ENCODE measurements around the gene SNX24.

The SNX24 gene

DNA sequence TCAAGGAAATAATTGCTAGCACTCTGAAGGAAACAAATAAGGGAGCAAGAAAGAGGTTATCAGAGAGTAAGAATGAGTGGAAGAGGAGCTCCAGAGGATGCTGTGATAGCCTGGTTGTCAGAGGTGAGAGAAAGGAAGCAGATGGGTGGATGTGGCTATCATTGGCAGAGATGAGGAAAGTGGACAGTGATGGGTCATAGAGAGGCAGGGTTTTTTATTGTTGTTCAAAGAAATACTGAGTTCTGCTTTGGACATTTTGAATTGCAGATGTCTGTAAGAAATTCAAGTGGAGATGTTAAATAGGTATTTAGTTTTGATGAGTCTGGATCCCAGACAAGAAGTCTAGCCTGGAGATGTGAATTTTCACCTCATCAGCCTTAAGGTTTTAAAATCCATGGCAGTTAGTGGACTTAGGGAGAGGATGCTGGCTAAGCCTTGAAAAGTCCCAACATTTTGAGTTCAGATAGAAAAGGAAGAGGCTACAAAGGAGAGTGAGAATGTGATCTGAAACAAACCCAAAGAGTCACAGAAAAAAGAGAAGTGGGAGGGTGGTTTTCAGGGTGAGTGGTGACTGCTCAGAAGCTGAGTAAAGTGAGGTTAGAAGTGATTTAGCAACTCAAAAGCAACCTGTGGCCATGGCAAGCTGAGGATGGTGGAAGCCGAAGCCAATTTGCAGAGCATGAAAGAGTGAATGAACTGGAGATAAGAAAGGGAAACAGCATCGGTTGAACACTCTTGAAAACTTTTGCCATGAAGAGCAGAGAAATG is 140.7 kb downstream of the SNX24 start:
- DNase-seq (ENCODE audit: extremely low spot score, insufficient read length, low read depth) = peak; percentile 25
- peak; percentile 99 for FAIRE-seq

DNA sequence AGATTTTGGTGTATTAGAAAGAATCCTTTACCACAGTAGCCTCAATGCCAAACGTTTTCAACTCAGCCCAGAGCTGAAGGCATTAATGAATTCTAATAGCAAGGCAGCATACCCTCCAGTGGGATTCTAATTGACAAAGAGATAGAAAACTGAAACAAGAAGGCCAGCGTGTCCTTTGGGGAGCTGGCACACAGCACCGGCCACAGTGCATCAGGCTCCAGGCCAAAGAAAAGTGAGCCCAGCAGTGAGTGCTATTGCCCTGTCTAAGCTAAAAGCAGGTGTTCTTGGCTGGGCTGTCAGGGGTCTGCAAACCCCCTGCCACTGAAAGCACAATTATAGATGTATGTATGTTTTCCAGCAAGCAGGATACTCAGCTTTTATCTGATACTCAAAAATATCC is 150.7 kb downstream of the SNX24 start:
- no peak for DNase-seq (ENCODE audit: extremely low spot score, insufficient read length, low read depth)
- no peak for FAIRE-seq

DNA sequence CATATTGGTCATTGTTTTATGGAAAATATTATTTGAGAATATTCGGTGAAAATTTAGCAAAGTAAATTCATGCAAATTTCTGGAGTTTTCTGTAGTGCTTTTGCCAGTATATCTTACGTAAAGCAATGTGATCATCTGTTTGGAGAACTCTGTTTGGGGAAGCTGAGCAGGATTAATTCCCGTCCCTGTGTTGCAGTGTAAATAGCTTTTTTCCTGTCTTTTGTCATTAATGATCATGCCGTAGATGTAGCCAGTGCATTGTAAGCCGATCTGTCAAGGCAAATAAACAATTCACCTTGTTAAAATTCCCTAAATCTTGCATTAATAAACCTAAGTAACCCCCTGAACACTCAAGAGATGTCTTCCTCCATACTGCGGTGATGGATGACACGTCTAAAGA is 151.9 kb downstream of the SNX24 start:
- DNase-seq (ENCODE audit: extremely low spot score, insufficient read length, low read depth) = no peak

DNA sequence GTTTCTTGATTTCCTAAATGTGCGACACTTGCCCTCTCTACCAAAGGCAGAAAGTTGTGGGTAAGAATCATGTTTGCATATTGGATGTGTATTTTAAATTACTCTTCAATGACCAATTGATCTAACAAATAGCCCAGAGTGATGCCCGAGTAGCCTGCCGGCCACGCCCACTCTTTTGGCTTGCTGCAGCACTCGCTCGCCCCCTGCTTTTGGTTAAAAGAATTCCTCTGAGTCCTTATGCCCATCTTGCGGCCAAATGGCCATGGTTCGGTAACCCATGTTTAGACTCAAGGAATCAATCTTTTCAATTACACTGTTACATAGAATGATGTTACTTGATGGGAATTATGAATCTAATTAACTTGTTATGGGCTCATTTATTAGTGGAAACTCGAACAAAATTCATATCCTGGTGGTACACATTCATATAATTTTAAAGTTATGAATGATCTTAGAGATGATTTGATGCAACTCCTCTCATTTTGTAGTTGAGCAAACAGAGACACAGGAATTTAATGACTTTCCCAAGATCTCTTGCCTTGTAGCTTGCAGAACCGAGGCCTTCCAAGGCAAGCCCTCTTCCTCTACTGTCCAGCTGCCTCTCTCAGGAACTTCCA is 154.6 kb downstream of the SNX24 start:
- DNase-seq (ENCODE audit: extremely low spot score, insufficient read length, low read depth) (peak; percentile 55), FAIRE-seq (peak; percentile 93)

More for the DNA sequence above, 151.9 kb downstream of the SNX24 start:
- no peak for FAIRE-seq

DNA sequence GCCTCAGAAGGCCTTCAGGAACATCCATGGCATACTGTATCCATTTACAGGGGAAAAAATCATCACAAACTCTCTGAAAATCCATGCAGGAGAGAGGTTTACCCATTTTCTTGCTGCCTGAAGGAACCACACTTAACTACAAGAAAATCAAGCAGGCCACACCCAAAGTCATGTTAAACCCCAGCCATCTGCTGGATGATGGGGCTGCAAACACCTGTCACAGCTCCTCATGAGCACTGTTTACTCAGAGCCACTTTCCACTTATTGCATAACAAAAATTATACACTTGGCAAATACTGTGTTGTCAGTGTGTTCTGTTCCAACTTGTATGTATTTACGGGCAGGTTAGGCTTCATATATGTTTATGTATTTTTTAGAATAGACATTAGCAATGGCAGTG is 155.3 kb downstream of the SNX24 start:
- DNase-seq (ENCODE audit: extremely low spot score, insufficient read length, low read depth) = no peak
- no peak for FAIRE-seq

DNA sequence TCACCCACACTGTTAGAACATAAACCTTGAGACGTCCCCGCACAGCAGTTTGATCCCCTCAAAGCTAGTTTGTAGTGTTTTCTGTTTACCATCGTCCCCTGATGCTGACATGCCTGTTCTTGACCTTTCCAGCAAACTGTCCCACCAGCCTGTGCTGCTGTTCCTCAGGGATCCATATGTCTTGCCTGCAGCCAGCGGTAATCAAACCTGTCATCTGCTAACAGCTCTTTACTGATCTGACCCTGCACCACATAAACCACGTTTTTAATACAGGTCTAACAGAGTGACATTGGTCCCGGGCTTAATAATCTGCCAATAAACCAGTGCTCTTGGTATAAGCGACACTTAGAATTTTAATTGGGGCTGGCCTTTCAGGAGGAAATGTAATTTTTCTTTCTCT is 156.4 kb downstream of the SNX24 start:
- no peak for FAIRE-seq
- DNase-seq (ENCODE audit: extremely low spot score, insufficient read length, low read depth) = no peak

DNA sequence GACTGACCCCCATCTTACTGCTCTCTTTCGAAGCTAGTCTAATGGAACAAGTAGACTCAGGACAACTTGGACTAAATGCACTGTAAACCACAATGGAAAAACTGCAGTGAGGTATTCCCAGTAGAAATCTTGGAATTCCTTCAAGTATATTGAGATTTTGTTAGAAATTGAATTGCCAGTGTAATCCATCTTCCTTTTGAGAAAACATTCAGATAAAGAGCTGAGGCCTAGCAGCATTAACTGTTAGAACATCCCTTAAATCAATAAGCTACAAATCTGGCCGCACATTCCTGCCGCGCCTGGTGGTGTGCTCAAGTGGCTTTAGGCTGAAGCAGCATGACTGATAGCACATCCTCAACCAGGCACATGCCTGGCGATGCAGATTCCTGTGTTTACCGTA is 161.8 kb downstream of the SNX24 start:
- no peak for DNase-seq (ENCODE audit: extremely low spot score, insufficient read length, low read depth)
- FAIRE-seq = no peak

DNA sequence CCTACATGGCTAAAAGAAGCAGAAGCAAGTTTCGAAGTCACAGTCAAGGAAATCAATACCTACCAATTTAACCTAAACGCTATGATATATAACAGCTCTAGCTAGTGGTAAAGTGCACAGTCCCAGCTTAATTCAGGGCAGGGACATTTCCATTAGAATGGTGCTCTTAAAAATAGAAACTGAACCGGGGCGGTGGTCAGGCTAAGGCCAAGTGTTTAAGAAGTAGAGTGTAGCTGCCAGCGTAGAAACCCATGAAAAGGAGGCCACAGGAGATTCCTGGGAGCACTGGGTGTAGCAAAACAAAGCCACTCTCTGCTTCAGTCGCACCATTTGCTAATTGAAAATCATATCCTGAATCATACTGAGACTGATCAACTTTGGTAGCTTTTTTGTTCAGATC is 162.3 kb downstream of the SNX24 start:
- no peak for FAIRE-seq
- no peak for DNase-seq (ENCODE audit: extremely low spot score, insufficient read length, low read depth)

DNA sequence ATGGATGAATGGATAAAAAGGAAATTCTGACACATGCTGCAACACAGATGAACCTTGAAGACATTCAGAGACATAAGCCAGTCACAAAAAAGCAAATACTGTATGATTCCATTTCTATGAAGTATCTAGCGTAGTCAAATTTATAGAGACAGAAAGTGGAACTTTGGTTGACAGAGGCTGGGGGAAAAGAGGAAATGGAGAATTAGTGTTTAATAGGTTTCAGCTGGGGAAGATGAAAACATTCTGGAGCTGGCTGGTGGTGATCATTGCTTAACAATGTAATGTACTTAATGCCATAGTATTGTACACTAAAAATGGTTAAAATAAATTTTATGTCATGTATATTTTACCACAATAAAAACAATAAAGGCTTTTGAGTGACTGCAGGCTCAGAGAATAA is 166.9 kb downstream of the SNX24 start:
- DNase-seq (ENCODE audit: extremely low spot score, insufficient read length, low read depth) (no peak), FAIRE-seq (no peak)

DNA sequence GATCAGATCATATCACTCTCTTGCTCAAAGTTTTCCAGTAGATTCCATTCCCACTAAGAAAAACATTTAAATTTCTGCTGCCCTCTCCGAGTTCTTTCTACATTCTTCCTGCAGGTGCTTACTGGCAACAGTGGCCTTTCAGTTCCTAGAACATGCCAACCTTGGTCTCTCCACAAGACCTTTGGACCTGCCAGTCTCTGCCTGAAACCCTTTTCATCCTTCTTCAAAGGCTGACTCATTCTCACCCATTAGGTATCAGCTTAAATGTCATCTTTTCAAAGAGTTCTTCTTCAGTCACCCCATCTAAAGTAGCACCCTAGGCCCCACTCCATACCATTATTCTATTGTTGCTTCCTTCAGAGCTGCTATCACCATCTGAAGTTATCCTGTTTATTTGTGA is 169.3 kb downstream of the SNX24 start:
- no peak for FAIRE-seq
- DNase-seq (ENCODE audit: extremely low spot score, insufficient read length, low read depth) = no peak

DNA sequence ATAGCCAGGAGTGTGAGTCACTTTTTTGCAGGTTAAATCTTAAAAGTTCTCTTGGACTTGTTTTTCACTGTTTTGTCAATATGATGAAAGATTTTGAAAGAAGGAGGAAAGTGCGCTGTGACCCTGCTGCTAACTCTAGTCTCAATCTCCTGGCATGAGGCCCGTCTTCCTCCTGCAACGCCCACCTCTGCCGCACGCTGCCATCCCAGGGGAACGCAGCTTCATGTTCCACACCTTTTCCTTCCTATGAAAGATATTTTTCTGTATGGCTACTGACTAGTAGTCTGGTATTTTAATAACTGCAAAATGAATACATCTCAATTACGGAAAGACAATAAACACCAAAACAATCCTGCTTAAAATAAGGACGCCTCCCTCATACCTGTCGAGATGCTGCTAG is 182.8 kb downstream of the SNX24 start:
- DNase-seq (ENCODE audit: extremely low spot score, insufficient read length, low read depth) (no peak), FAIRE-seq (no peak)

DNA sequence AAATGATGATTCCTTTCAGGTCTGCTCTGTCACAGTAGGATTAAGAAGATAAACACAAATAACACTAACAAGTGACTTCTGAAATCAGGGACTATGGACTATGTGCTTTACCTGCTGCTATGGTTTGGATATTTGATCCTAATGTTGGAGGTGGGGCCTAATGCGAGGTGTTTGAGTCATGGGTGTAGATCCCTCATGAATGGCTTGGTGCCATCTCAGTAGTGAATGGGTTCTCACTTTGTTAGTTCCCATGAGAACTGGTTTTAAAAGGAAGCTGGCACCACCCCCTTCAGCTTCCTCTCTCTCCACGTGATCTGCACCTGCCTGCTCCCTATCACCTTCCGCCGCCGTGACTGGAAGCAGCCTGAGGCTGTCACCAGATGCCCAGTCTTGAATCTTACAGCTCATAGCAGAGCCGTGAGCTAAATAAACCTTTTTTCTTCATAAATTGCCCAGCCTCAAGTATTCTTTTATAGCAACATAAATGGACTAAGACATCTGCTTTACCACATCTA is 187.8 kb downstream of the SNX24 start:
- DNase-seq (ENCODE audit: extremely low spot score, insufficient read length, low read depth) = no peak
- FAIRE-seq = no peak

DNA sequence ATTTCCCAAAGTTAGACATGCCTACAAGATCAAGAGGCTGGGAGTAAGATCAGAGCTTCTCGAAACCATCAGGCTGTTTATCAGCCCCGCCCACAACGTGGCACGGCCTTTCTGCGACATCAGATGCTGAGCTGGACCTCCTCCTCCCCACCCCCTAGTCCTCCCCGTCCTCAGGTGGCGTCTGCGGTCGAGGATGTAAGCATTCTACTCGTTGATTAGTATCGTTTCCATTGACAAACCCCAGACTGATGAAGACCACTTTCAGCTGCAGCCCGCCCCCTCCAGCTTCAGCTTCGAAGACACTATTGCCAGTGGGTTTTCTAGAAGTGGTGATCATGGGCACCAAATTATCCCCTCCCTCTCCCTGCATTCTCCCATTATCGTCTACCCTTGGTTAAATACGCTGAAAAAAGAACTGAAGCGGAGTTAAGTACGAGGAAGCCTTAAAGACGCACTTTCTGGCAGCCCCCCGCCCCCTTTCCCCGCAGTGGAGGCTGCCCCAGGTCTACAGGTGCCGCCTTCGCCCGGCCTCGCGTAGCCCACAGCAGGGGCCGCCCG is 190.0 kb downstream of the SNX24 start:
- peak; percentile 56 for FAIRE-seq

DNA sequence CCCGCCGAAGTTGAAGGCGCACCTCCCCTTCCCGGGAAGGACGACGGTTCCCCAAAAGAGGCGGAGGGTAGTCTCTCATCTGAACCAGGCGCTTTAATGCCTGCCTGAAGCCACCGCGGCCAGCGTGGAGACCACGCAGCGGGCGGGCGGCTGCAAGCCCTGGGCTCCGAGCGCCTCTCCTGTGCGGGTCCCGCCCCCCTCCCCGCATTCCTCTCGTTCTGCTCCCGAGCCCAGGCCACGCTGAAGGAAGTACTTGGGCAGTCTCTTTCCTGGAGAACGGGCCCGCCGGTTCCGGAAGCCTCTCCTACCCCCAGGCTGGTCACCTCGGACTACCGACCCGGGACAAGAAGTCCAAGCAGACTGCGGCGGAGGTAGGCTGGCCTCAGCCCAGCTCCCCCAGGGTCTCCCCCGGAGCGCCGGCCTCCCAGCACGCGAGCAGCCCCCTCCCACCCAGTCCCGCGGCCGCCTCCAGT is 190.5 kb downstream of the SNX24 start:
- FAIRE-seq (no peak), DNase-seq (ENCODE audit: extremely low spot score, insufficient read length, low read depth) (no peak)

More for the DNA sequence above, 190.0 kb downstream of the SNX24 start:
- DNase-seq (ENCODE audit: extremely low spot score, insufficient read length, low read depth) = no peak

DNA sequence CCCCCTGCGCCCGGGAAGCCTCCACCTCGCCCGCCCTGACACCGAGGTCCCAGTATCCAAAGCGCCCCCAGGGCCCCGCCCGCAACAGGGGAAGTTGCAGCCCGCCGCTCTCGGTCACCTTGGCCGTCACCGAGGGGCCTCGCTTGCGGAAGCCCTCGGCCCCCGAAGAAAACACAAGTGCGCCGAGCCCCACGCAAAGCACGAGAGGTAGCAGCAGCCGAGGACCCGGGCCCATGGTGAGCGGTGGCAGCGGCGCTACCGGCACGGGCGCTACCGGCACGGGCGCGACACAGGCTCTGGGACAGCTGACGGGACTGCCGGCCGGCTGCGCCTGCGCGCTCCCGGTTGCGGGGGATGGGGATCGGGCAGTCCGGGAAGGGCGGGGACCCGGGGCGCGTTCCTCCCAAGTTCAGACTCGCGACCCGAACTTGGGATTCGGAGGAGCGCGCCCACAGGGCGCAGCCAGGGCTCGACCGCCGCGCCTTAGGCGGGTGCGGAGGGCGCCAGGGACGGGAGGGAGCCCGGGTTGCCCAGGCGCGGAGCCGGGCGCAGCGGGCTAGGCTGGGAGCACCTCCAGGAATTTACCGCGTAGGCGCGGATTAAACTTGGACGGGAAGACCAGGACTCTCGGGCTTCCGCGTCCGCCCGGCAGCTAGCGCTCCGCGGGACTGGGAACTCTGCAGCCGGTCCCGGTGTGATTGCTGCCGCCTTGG is 191.1 kb downstream of the SNX24 start, which contains the start of gene PPIC:
TSS of gene PPIC (minus strand) at position 335 of the 713 bp plus-strand sequence. CDS start at position 235, 100 bp downstream.
- DNase-seq (ENCODE audit: extremely low spot score, insufficient read length, low read depth) (peak; percentile 37), FAIRE-seq (no peak)

DNA sequence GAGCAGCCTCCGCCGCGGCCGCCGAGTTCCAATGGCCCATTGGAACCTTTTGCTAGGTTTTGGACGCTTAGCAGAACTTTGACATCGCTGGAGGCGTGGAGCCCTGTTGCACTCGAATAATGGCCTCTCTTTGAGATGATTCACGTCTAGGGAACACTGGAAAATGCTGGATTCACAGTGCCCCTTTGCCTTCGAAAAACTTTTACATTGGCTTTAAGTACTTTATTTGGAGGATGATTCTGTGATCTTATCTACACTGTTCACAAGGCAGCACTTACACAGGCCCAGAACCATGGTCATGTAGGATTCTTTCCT is 191.6 kb downstream of the SNX24 start:
- FAIRE-seq = no peak
- DNase-seq (ENCODE audit: extremely low spot score, insufficient read length, low read depth) = no peak

DNA sequence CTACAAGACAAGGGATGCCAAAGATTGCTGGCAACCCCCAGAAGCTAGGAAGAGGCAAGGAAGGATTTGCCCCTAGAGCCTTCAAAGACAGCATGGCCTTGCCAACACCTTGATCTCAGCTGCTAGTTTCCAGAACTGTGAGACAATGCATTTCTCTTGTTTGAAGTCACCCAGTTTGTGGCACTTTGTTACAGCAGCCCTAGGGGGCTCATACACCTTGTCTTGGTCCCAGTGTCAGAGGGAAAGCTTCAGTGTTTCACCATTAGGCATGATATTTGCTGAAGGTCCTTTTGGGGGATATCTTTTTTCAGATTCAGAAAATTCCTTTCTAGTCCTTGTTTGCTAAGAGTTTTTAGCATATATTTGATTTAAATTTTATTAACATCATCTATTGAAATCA is 194.3 kb downstream of the SNX24 start:
- no peak for DNase-seq (ENCODE audit: extremely low spot score, insufficient read length, low read depth)
- no peak for FAIRE-seq

DNA sequence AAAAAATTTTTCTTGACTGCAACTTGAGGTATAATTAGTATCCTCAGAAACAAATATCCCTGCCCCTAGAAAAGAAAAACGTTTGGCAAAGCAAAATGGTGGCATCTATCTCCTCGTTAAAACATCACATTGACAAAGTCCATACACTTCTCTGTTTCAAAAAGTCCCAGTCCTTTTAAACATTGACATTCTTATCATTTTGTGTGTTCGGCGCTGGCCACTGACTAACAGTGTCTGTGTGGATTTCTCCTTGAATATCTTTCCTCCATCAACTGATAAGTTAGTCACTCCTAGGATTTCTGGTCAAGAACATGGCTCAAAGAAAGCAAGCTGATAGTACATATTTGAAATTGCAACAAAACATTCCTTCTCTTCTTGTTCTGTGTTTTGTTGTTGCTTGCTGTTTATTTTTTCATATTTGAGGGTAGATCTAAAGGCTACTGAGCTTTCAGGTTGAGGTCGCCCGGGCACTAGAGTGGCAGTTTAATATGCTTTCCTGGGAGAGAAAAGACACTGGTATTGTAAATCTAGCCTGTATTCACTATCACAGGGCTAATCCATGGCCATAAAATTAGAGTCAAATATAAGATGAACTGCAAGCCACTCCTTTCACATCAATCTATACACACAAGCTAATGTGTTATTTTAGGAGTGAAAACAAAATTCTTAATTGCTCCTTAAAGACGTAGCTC is 199.7 kb downstream of the SNX24 start:
- FAIRE-seq (no peak), DNase-seq (ENCODE audit: extremely low spot score, insufficient read length, low read depth) (no peak)

DNA sequence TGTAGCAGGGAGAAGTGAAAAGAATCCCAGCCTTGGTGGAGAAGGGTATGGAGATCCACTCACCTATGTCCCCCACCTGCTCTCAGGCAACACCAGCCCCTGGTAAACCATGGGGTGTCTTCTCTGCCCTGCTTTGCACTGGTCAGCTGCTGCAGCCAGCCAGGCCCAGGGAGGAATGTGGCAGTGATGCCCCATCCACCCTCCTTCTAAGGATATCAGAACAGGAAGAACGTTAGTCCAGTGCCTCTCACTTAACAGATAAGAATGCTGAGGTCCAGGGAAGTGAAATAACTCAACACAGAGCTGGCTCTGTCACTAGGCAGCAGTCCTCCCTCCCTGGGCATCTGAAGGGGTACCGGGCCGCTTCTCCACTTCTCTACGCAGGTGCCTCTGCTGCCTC is 200.8 kb downstream of the SNX24 start:
- FAIRE-seq = no peak

DNA sequence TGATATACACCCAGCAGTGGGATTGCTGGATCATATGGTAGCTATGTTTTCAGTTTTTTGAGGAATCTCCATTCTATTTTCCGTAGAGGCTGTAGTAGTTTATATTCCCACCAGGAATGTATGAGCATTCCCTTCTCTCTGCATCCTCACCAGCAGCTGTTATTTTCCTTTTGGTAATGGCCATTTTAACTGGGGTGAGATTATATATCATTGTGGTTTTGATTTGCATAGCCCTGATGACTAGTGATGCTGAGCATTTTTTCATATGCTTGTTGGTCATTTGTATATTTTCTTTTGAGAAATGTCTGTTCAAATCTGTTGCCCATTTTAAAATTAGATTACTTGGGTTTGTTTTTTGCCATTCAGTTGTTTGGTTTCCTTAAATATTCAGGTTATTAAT is 202.3 kb downstream of the SNX24 start:
- DNase-seq (ENCODE audit: extremely low spot score, insufficient read length, low read depth) (no peak), FAIRE-seq (no peak)

More for the DNA sequence above, 200.8 kb downstream of the SNX24 start:
- DNase-seq (ENCODE audit: extremely low spot score, insufficient read length, low read depth) = no peak
